Cardiac fibroblast (primary cell): ENCODE results near the gene FAM163B.

Experiments used
- DNase-seq, 2 donors: peaks; one replicate each; pipeline versions ENCODE4 v3.0.0 to v3.0.0-alpha.2; 2010; ENCODE audit warnings: low read depth in 2 of 2
- H3K4me3 ChIP-seq, 2 donors: replicated peaks in 1 of 2; 1 replicate in 1 of 2; 2 replicates in 1 of 2; pipeline ENCODE4 v1.5.1; 2011; ENCODE audit warnings: low read depth in 2 of 2, low read length in 2 of 2, mild to moderate bottlenecking in 2 of 2, moderate library complexity in 1 of 2
- CTCF ChIP-seq: IDR thresholded peaks from one replicate; pipeline ENCODE4 v1.5.1; 2011; ENCODE audit warnings: low read depth, mild to moderate bottlenecking, low read length, inconsistent platforms

Gene FAM163B

DNA sequence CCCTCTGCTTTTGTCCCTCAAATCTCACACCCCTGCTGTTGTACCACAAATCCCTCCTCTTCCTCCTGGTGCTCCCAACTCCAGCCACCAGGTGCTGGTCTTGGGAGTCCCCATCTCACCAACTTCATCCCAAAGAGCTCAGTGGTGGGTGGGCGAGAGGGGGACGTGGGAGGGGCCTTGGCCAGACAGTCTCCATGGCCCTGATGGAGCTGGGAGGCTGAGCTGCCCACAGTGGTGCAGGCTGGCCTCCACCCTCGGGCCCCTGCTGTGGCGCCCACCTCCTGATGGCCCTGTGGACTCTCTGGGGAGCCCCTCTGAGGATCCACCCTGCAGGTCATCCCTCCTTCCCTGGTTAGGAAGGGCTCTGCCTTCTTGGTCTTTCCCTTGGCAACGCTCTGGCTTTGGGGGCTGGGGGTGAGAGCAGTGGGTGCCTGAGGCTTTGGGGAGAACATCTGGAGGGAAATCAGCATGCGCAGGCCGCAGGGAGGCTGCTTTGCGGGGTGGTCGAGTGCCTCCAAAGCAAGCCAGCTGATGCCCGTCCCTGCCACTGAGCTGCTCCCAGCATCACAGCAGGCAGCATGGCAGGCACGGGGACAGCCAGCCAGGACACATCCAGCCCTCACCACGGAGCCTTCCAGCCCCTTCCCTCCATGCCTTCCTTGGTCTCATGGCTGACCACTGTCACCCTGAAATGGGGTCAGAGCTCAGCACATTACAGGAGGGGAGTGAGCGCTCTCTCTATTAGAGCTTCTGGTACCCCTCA, 7.6 kb upstream of the FAM163B start:
- DNase-seq: no peak
- no peak overlapping the region for H3K4me3 ChIP-seq
- no peak for TF ChIP-seq CTCF

- DNase-seq: no peak
- no peak overlapping the region for H3K4me3 ChIP-seq
- TF ChIP-seq CTCF: no peak
These were observed 6.5 kb upstream of the FAM163B start for GRCh38 chr9:133615606-133616188.

DNA sequence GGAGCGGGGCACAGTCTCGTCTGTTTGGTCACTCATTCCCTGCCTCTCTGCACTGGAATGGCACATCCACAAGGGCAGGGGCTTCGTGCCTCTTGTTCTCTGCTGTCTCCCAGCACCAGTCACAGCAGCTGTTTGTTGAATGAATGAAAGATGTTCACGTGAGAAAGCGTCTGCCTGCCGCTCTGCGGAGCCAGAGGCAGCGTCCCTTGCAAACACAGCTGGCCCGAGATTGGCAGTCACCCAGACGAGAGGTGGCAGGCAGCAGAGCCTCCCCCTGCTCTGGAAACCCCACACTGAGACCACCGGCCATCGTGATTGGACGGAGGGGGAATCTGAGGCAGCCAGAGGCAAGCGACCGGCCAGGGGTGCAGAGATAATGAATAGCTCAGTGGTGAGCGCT, 6.0 kb upstream of the FAM163B start:
- DNase-seq: no peak
- H3K4me3 ChIP-seq: no peak overlapping the region
- no peak for TF ChIP-seq CTCF

GRCh38 chr9:133614678-133615077, 5.5 kb upstream of the FAM163B start:
- TF ChIP-seq CTCF: no peak
- H3K4me3 ChIP-seq: no peak overlapping the region
- DNase-seq: no peak

- no peak for DNase-seq
- TF ChIP-seq CTCF: no peak
- H3K4me3 ChIP-seq: no peak overlapping the region
These were observed 4.9 kb upstream of the FAM163B start for GRCh38 chr9:133614056-133614455.

GRCh38 chr9:133613432-133613831, 4.2 kb upstream of the FAM163B start:
- no peak for TF ChIP-seq CTCF
- DNase-seq: no peak

More at GRCh38 chr9:133613432-133613831, 4.2 kb upstream of the FAM163B start:
- no peak overlapping the region for H3K4me3 ChIP-seq
